ENCODE results near the gene GRIP2.

Gene GRIP2

DNA sequence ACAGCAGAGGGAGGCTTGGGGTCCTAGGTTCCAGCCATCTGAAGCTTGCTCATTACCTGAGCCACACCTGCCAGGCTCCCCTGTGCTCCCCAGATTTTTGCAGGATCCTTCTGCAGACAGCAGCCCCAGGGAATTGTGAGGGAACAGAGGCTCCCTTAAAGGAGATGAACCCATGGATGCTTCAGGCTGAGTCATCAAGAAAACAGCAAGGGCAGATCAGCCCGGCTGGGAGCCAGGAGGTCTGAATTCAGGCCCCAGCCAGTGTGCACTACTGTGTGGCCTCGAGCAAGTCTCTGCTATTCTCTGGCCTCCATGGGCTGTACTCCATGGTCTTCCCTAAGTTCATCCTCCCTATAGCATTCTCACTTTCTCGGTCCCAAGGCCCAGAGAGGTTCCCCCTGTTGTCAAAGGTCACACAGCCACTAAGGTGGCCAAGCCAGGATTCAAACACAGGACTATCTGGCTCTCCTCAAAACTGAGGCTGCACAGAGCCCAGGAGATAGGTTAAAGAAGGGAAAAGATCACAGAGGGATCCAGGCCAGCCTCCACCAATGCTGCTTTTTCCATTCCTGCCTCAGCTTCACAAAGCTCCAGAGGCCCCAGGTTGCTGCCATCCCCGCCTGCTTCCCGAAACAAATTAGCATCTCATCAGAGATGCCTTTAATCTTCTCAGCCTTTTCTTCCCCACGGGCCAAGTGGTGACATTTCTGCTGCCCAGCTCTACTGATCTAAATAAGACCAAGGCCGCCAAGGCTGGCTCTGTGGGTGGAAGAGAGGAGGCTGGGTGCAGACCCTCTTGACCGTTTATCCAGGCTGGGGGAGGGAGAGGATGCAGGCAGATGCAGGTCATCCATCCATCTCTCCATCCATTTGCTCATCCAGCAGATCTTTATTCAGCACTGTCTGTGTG, 21.2 kb upstream of the GRIP2 start:
- DNase-seq: no peak

DNA sequence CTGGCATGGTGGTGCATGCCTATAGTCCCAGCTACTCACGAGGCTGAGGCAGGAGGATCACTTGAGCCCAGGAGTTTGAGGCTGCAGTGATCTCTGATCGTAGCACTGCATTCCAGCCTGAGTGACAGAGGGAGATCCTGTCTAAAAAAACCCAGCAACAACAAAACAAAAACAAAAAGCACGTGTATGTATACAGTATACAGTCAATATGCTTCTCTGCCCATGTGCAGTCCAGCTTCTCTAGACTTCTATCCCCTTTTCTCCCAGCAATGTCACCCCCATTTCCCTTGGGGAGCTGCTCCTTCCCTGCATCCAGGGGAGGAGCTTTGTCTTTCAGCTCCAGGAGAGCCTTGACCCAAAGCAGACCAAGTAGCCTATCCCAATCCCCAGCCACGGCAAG, 20.0 kb upstream of the GRIP2 start:
- no peak for DNase-seq

DNA sequence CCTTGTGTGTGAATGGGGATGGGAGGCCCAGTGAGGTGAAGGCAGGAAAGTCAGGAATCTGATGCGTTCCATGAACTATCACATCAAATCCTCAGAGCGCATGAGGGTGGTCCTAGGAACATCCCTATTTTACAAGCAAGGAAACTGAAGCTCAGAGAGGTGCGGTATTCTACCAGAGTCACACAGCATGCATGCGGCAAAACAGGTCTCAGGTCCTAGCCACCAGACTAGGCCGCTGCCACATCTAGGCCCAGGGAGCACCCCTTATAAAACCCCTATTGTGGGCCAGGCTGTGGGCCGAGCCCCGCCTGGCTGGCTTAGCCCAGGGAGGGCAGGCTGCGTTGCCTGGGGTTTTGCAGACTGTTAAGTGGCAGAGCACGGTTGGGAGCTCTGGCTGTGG, 17.9 kb upstream of the GRIP2 start:
- DNase-seq: no peak

DNA sequence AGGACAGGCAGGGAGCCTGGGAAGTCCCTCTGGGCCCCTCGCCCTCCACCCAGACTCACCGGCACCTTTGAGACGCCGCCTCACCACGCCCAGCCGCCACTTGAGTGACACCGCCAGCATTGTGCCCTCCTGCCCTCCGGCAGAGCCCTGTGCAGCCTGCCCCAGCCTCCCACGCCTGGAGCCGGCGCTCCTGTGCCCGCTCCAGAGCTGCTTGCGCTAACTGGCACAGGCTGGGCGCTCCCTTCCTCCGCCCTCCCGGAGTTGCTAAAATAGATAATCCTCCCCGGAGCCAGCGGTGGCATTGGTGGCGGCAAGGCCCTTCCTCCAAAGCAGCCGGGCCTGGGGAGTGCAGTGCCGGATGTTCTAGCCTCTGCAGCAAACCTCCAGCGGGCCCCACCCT, 15.7 kb upstream of the GRIP2 start:
- no peak for DNase-seq

DNA sequence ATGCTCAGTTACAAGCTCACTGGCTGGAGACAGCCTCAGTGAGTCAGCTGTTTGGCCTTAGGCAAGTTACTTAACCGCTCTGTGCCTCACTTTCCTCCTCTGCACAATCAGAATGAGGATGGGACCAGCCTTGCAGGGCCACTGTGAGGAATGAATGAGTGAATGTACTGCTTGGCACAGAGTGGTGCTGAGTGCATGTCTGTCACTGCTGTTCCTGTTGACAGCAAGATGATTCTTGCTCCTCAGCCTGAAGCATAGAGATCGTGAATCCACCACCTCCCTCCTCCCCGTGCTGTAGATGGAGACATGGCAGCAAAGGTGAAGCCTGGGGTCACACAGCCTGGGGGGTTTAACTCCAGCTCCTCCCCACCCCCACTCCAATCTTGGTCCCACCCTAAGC, 14.6 kb upstream of the GRIP2 start:
- DNase-seq: no peak

DNA sequence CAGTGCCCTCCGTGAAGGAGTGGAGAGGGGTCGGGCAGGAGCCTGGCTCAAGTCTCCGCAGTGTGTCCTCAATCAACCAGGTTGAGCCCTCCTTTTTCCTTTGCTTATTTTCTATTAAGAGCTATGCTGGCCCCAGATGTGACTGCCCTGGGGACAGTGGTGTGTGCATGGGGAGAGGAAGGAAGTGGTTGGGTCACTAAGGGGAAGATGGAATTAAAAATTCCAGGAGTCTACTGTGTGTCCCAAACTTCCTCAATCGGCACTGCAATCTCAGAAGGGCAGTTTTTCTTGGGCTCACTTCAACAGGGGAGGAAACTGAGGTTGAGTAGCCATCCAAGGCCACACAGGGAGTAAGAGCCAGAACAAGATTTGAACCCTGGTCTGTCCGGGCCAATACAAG, 13.7 kb upstream of the GRIP2 start:
- DNase-seq: no peak

DNA sequence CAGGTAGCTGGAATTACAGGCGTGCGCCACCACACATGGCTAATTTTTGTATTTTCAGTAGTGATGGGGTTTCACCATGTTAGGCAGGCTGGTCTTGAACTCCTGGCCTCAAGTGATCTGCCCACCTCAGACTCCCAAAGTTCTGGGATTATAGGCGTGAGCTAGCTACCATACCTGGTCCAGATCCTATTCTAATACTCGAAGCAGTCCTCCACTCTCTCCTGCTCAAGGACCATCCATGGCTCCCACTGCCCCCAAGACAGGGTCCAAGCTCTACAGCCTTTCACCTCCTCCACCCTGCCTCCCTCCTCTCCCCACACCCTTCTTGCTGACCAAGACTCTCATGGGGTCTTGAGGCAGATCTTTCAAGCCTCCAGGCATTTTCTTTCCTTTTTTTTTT, 12.6 kb upstream of the GRIP2 start:
- DNase-seq: no peak

DNA sequence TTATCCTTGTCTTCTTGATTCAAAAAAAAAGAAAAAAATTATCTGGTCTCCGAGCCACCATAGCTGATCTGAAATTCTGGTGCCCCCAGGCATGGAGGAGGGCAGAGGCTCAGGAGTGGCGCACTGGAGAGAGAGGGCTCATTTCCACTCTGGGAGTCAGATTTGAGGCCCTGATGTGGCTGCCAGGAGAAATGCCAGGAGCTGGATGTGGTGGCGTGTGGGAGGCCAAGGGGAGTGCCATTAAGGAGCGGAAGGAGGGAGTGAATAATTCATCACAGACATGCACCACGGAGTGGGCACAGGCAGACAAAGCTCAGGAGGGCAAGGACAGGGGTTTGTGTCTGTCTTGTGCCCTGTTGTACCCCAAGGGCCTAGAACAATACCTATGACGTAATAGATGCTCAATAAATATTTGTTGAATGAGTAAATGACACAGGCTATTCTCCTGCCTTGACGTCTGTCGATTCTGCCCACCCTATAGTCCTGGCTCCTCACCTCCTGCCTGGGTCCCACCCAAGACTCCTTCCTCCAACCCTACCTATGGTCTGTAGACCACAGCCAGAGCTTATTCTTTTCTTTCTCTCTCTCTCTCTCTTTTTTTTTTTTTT, 12.0 kb upstream of the GRIP2 start:
- DNase-seq: no peak

DNA sequence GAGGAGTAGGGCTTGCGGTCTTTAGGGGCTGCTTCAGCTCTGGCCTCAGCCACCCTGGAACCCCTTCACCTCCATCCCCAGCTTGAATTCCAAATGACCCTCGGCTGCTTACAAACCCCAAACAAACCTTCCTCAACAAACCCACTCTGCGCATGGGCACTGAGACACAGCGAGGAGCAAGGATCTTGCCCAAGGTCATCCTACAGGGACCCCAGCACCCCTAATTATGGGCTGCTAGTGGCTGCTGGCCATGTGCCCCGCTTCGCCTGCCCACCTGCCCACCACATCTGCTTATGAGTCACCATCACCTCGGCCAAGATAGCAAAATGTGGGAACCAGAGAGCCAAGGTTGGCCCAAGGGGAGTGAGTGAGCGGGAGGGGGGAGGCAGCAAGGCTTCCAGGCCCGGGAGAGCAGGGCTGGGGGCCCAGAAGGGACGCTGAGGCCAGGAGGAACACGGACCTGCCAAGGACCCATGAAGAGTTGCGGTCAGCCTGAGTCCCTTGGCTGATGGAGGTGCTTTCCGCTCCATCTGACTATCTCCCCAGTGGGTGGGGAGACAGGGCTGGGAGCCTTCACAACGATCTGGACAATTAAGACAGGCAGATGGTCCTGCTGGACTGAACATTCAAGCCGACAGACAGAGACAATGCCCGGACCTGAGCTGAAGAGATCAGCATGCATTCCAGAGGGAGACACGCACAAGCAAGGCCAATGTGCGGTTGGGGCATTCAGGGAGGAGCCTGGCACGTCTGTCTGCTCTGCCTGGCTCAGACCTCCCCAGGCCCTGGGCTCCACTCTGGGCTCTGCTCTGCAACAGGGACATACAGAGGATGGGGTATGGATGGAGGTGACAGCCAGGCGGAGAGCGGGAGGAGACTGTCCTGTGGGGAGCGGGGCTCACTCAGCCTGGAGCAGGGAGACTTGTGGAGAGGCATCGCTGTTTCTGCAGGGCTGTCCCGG, 10.8 kb upstream of the GRIP2 start:
- no peak for DNase-seq

DNA sequence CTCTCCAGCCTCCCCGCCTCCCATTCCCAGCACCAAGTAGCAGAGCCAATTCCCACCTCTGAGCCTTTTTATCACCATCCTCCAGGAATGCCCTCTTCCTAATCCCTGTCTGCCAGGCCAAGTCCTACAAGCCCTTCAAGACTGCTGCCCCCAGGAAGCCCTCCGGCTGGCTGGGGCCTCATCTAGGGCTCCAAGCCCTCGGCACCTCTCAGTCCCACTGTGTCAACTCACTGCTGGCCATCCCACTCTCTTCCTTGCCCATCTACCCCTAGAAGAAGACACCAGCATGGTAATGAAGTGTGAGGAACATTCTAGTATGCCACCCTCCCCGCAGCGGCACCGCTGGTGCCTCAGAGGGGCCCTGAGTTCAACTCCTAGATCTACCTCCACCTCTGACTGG, 10.0 kb upstream of the GRIP2 start:
- no peak for DNase-seq

DNA sequence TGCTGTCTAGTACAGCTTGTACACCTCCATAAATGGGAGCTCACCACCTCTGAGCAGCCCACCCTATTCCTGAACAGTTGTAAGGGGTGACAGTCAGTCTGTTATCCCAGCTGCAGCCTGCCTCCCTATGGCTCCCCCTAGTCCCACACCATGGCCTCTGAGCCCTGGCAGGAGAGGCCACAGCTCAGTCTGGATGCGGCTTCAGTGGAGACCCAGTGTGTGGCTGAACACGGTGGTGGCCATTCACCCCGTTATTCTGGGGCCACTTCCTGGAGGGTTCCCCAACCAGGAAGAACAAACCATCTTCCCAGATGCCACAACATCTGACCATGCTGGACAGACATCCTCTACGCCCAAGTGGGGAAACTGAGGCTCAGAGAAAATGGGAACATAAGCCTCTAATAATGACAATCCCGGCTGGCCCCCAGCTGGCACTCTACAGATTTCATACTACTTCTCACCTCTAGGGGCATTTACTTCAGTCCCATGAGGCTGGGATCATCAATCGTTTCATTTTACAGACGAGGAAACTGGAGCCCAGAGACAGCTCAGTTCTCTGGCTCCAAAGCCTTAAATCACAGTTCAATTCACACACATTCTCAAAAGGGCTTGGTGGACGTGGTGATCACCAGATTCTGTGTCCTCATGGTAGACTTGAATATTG, 9.2 kb upstream of the GRIP2 start:
- DNase-seq: no peak

DNA sequence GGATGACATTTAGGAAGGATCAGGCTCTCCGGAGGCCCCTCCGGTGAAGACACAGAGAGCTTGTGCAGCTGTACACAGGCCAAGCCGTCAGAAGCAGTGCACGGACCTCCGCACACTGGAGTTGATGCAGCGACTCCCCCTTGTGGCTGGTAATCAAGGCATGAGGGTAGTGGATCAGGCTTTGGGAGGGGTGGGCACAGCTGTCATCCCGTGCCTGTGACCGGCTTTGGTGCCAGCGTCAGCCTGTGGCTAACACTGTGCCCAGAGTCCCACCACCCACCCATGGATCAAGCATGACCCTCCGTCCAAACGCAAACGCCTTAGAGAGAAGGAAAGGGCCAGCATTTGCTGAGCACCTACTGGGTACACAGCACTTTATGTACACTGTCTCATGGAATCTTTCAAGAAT, 8.2 kb upstream of the GRIP2 start:
- peak; percentile 6 to 9 for DNase-seq

DNA sequence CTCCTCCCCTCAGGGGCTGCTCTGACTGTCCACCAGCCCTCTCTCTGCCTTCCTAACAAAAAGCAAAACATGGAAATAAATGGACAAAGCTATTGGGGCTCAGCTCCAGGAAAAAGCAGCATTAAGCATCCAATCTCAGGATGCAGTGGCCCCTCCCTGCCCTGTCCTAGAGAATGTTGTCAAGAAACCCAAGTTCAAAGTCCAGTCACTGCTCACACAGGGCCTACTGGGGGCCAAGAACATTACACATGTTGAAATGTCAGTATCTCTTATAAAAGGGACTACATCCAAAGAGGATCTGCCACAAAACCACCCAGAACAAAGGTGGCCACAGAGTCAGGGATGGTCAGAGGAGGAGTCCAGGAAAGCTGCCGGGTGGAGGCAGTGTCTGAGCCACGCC, 7.6 kb upstream of the GRIP2 start:
- DNase-seq: no peak

DNA sequence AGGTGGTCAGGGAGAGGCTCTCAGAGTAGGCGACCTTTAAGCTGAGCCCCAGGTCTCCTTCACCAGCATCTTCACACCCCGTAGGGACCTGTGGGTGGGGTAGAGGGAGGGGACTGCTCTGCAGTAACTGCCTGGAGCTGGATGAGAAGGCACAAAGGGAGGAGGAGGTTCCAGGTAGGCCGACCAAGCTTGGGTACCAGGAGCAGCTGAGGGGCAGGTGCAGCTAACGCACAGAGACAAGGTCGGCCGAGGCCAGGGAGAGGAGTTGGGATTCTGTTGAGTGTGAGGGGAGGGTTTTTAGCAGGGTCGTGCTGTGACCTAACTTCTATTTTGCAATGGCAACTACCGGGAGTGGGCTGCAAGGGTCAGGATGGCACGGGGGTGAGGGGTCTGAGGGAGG, 5.9 kb upstream of the GRIP2 start:
- DNase-seq: no peak

DNA sequence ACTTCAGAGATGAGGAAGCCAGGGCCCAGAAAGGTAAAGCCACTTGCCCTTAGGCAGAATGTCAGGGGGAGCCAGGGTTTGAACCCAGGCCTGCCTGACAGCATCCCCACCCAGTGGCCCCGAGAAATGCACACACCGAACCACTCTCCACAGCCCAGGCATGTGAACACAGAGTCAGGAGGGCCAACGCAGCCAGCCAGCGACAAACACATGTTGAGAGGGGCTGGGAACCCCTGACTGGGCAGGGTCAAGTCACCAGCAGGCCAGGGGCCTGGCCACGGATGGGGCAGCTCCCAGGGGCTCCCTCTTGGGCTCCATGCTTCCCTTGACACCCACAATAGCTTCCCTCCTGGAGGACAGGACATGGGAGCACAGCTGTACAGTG, 5.1 kb upstream of the GRIP2 start:
- DNase-seq: no peak

DNA sequence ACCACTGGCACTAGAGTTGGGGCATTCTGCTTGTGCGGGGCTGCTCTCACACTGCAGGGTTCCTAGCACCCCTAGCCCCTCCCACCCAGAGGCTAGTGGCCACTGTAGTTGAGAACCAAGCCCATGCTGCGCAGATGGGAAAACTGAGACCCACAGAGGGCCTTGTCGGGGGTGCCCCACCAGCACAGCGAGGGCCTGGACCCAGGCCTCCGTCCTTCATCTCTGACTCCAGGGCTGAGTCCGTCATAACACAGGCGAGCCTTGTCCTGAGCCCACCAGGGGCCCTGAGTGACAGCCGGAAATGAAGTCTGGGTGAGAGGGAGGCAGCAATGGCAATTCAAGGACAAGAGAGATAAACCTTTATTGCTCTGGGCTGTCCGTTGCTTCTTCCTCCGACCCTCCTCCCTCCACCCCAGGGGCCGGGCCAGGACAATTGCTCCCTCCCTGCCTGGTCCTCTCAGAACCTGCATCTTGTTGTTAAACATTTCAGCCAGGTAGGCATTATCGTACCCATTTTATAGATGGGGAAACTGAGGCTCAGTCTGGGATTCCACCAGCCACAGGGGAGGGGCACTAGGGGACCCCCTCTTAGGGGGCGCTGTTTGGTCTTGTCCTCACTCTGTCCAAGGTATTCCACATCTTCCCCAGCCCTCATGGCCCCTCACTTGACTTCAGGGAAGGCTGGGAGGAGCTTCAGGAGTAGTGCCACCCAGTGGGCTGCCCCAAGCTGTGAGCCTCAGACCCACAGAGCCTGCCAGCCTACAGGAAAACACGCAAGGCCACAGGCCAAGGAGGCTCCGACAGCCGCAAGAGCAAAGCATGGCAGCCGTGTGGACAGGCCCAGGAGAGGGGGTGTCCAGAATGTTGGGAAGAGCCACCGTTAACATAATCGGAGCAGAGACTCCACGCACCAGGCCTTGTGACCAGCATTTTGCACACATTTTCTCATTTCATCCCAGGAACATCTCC, 4.4 kb upstream of the GRIP2 start:
- DNase-seq: no peak

DNA sequence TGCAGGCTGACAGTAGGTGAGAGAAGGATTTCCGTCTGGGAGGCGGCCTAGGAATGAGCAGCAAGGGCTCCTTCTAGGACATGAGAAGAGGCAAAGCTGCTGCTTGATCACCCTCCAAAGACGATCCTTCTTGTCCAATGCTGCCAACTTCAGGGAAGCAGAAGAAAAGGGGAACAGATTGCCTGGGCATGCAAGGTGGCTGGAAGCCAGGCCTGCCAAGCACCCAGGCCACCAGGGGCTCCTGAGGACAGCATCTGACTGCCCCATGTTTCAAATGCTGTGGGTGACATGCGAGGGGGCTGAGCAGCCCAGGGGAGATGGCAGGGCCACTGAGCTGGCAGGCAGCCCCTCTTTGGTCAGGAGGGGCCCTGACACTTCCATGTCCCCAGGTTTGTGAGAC, 3.3 kb upstream of the GRIP2 start:
- DNase-seq: no peak

DNA sequence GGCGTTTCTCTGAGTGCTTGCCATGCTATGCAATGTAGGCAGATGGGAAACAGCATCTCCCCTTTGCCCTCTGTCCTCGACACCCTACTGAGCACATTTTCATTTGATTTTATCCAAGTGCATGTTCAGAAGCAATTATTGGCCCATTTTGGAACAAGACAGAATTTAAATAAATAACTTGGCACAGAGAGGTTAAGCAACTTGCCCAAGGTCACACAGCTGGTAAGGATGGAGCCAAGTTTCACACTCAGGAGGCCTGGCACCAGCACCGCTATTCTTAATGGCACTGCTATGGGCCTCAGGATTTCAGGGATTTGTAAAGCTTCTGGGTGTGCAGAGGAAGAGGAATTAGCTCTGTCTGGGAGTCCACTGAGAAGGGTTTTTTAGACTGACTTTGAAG, 2.5 kb upstream of the GRIP2 start:
- DNase-seq: no peak

DNA sequence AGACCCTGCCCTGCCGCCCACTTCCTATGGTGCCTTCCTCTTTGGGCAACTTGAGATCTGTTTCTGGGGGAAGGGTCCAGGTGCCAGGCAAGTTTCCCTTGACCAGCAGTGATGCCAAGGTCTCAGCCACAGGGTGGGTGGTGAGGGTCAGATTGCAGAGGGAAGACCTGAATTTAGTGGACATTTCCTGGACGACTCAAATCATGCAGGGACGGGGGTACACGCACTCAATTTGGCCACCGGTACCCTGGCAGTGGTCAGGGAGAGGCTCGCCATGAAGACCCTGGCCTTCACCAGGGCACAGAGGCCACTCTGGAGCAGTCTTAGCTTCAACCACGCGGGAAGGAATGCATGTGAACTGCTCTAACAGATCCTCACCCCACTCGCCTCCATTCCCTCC, 1.5 kb upstream of the GRIP2 start:
- DNase-seq: no peak

DNA sequence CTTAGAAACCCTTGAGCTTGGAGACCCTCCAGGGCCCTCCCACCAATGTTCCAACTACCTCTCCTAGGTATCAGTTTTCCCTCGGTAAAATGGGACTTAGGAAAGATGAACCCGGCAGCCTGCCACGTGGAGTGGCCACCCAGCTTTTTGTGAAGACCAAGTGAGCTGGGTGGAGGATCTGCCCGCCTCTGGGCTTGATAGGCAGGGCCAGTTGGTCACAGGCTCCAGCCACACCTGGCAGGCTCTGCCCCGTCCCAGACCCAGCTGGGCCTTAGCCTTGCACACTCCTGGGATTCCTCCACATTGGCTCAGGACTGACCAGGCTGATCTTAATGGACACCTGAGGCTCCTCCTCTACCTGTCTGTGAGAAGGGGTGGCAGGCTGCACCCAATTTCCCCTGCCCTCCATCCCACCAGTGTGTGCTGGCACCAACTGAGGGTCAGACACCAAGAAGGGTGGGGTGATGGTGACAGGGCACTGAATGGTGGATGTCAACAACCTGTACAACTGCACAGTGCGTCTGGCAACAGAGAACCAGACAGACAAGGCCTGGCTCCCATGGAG, 761 bp upstream of the GRIP2 start:
- DNase-seq: no peak

DNA sequence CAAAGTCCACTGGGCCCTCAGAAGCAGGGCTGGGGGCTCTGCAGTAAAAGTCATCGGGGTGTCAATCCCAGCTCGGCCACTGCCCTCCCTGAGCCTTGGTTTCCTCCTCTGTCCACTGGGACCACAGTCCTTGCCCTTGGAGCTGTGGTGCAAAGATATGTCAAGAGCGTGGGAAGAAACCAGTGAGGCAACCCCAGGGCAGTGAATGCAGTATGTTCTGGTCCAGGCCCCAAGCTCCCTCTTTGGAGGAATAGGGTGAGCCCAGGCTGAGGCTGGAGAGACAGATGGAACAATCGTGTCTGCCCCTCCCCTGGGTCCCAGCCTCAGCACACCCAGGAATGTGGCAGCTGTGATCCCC, 779 bp downstream of the GRIP2 start:
- DNase-seq: no peak
